MM.1S (cell line): ENCODE measurements around the gene FOSB.
A peak's percentile ranks its signal among the peaks of the same experiment; 100 is the strongest.

Source experiments
- DNase-seq: peaks from one replicate; pipeline ENCODE4 v3.0.0-alpha.2; 2015
- H2AFZ ChIP-seq: fragments of 300-600 bp; sonication (generic); 2 replicates; pipeline ENCODE4 v1.6.0; 2016; ENCODE audit warnings: antibody characterized with exemption, low read length
- H3F3A ChIP-seq: fragments of 300-600 bp; sonication (generic); 2 replicates; pipeline ENCODE4 v1.6.1; 2016; ENCODE audit warnings: mild to moderate bottlenecking, antibody characterized with exemption, low read length, moderate library complexity, mixed read lengths; ENCODE audit not compliant: insufficient read depth
- H3K27ac ChIP-seq: fragments of 300-600 bp; sonication (generic); 2 replicates; pipeline ENCODE4 v1.5.1; 2016; ENCODE audit warnings: mild to moderate bottlenecking, low read length
- H3K27me3 ChIP-seq: fragments of 300-600 bp; sonication (generic); replicated peaks from 2 replicates; pipeline ENCODE4 v1.6.0; 2016; ENCODE audit warnings: low read length; ENCODE audit not compliant: insufficient read depth
- H3K36me3 ChIP-seq: fragments of 300-600 bp; sonication (generic); replicated peaks from 2 replicates; pipeline ENCODE4 v1.6.1; 2016; ENCODE audit warnings: mild to moderate bottlenecking, low read length, mixed read lengths; ENCODE audit not compliant: insufficient read depth
- H3K4me1 ChIP-seq: fragments of 300-600 bp; sonication (generic); 2 replicates; pipeline ENCODE4 v1.6.1; 2016; ENCODE audit warnings: low read length, mixed read lengths
- H3K4me2 ChIP-seq: fragments of 300-600 bp; sonication (generic); 2 replicates; pipeline ENCODE4 v1.6.0; 2016; ENCODE audit warnings: low read depth, low read length
- H3K4me3 ChIP-seq: fragments of 300-600 bp; sonication (generic); 2 replicates; pipeline ENCODE4 v1.5.1; 2016; ENCODE audit warnings: low read length, mixed read lengths
- H3K79me2 ChIP-seq: fragments of 300-600 bp; sonication (generic); 2 replicates; pipeline ENCODE4 v1.6.1; 2016; ENCODE audit warnings: mixed run types, low read length, mixed read lengths
- H3K9ac ChIP-seq: fragments of 300-600 bp; sonication (generic); 2 replicates; pipeline ENCODE4 v1.6.1; 2016; ENCODE audit warnings: low read length, mixed read lengths
- H3K9me2 ChIP-seq: fragments of 300-600 bp; sonication (generic); replicated peaks from 2 replicates; pipeline ENCODE4 v1.6.1; 2016; ENCODE audit warnings: mild to moderate bottlenecking, low read length, mixed read lengths; ENCODE audit not compliant: insufficient read depth
- H3K9me3 ChIP-seq: fragments of 300-600 bp; sonication (generic); replicated peaks from 2 replicates; pipeline ENCODE4 v1.6.1; 2016; ENCODE audit warnings: mild to moderate bottlenecking, low read length, mixed read lengths; ENCODE audit not compliant: insufficient read depth
- H4K20me1 ChIP-seq: fragments of 300-600 bp; sonication (generic); 2 replicates; pipeline ENCODE4 v1.6.1; 2016; ENCODE audit warnings: mild to moderate bottlenecking, low read length, moderate library complexity, mixed read lengths; ENCODE audit not compliant: insufficient read depth
- EZH2 ChIP-seq: fragments of 300-600 bp; sonication (generic); optimal IDR thresholded peaks from 2 replicates; pipeline ENCODE3; 2017; ENCODE audit warnings: low read depth, mild to moderate bottlenecking, antibody characterized with exemption, low read length, mixed read lengths
- EZH2phosphoT487 ChIP-seq: fragments of 300-600 bp; sonication (generic); IDR thresholded peaks from 2 replicates; pipeline ENCODE4 v1.6.1; 2018; ENCODE audit warnings: antibody characterized with exemption, low read length
- TF ChIP-seq, protein P1 (sequence below): fragments of 300-600 bp; sonication (generic); IDR thresholded peaks from 2 replicates; pipeline ENCODE4 v1.5.1; 2016; ENCODE audit warnings: antibody characterized with exemption, low read length, mixed read lengths

The FOSB gene

DNA sequence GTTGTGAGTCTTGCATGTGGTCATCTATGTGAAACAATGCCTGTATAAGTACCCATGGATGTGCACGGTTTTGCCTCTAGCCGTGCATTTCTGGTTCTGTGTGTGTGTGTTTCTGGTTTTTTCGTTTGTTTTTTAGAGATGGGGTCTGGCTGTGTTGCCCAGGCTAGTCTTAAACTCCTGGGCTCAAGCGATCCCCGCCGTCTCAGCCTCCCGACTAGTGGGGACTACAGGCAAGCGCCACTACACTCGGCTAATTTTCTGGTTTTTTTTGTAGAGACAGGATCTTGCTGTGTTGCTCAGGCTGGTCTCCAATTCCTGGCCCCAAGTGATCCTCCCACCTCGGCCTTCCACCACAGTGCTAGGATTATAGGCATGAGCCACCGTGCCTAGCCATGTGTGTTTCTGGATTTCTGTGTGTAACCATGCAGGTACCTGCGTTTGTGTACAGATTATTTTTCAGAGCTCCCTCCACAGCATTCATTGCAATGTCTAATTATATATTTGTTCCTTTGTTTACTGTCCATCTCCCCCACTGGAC is 15.9 kb upstream of the FOSB start:
- Histone ChIP-seq H3K9ac (no peak overlapping the region), H3K27ac (peak overlapping the region; percentile 77; the same call in 1 of the 2 replicates), H3K4me2 (peak overlapping the region; percentile 86), H3F3A (peaks cover 24% of the 10 kb centered on the region), H3K79me2 (no peaks in the 10 kb centered on the region), H3K36me3 (no peaks in the 10 kb centered on the region), H3K27me3 (no peaks in the 10 kb centered on the region), H3K4me3 (peak overlapping the region; percentile 73), H3K9me3 (no peaks in the 10 kb centered on the region), H3K9me2 (no peaks in the 10 kb centered on the region), H4K20me1 (no peaks in the 10 kb centered on the region), H2AFZ (no peak overlapping the region), H3K4me1 (peaks cover 11% of the 10 kb centered on the region)
- no peak for DNase-seq
- TF ChIP-seq EZH2 (no peak), EZH2phosphoT487 (no peak)
- TF ChIP-seq, protein P1, sequence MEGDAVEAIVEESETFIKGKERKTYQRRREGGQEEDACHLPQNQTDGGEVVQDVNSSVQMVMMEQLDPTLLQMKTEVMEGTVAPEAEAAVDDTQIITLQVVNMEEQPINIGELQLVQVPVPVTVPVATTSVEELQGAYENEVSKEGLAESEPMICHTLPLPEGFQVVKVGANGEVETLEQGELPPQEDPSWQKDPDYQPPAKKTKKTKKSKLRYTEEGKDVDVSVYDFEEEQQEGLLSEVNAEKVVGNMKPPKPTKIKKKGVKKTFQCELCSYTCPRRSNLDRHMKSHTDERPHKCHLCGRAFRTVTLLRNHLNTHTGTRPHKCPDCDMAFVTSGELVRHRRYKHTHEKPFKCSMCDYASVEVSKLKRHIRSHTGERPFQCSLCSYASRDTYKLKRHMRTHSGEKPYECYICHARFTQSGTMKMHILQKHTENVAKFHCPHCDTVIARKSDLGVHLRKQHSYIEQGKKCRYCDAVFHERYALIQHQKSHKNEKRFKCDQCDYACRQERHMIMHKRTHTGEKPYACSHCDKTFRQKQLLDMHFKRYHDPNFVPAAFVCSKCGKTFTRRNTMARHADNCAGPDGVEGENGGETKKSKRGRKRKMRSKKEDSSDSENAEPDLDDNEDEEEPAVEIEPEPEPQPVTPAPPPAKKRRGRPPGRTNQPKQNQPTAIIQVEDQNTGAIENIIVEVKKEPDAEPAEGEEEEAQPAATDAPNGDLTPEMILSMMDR = no peak

DNA sequence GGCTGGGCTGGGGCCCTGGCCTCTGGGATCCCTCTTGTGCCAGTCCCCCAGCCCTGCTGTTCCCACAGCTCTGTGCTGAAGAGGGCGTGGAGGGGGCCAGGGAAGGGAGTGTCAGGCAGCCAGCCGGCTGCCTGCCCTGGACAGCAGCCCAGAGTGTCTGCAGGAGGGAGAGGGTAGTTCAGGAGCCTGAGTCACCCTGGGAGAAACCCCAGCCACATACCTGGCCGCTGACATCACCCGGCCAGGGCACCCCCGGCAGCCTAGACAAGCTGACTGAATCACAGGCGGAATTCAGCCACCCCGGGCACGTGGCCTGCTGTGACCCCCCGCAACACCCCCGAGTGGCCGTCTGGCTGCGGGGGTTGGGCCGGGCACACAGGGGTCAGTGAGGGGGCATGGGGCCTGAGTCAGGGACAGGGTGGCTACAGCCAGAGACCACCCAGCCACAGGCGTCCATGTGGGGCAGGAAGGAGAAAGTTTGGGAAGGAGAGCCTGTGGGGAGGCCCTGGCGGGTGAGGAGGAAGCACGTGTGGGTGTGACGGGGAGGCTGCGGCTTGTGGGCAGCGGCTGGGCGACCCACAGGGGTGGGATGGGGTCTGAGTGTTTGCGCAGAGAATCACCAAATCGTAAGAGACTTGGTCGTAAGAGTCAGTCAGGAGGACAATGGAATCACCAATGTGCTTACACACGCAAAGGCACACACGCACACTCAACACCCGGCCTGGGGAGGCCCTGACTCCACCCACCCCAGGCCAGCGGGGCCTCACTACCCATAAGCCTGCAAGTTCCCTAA is 11.9 kb upstream of the FOSB start:
- Histone ChIP-seq H3K9me2 (no peaks in the 10 kb centered on the region), H3K4me2 (no peak overlapping the region), H3F3A (peaks cover 17% of the 10 kb centered on the region), H3K27me3 (no peaks in the 10 kb centered on the region), H3K9ac (no peak overlapping the region), H3K36me3 (no peaks in the 10 kb centered on the region), H3K4me1 (peaks cover 11% of the 10 kb centered on the region), H3K9me3 (no peaks in the 10 kb centered on the region), H3K79me2 (no peaks in the 10 kb centered on the region), H4K20me1 (no peaks in the 10 kb centered on the region), H2AFZ (no peak overlapping the region), H3K4me3 (no peak overlapping the region), H3K27ac (no peak overlapping the region)
- no peak for DNase-seq
- no peak for TF ChIP-seq EZH2
- TF ChIP-seq EZH2phosphoT487 = no peak
- TF ChIP-seq, protein P1 = no peak

DNA sequence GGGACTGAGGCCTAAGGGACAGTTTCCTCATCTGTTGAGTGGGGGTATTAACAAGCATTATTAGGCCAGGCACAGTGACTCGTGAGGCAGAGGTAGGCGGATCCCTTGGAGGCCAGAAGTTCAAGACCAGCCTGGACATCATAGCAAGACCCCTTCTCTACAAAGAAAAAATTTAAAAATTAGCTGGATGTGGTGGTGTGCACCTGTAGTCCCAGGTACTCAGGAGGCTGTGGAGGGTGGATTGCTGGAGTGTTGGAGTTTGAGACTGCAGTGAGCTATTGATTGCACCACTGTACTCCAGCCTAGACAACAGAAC is 11.3 kb upstream of the FOSB start:
- Histone ChIP-seq H3K4me2 (no peak overlapping the region), H3K9ac (no peak overlapping the region), H2AFZ (no peak overlapping the region), H3F3A (peaks cover 11% of the 10 kb centered on the region), H3K4me3 (no peak overlapping the region), H3K27ac (no peak overlapping the region), H3K4me1 (peaks cover 6% of the 10 kb centered on the region), H3K79me2 (no peaks in the 10 kb centered on the region), H3K36me3 (no peaks in the 10 kb centered on the region), H3K9me3 (no peaks in the 10 kb centered on the region), H4K20me1 (no peaks in the 10 kb centered on the region), H3K9me2 (no peaks in the 10 kb centered on the region), H3K27me3 (no peaks in the 10 kb centered on the region)
- TF ChIP-seq EZH2 = no peak
- no peak for TF ChIP-seq EZH2phosphoT487
- TF ChIP-seq, protein P1 = no peak
- DNase-seq = no peak
